Smooth muscle cell (in vitro differentiated cells): ENCODE measurements around the gene PRPH2. TPM values are rescaled to one million over a fixed set of nuclear protein-coding genes. Genes with fewer than 3 reads are reported as not detected.
"Not testable (repeated sequence)": the region's sequence is repeated elsewhere in the genome, so short reads cannot be mapped to it uniquely, and the experiment has no call there.

ENCODE experiments used
- DNase-seq: peaks from one replicate; lab custom pipeline; 2025; ENCODE audit not compliant: unreplicated experiment; lab: John Stamatoyannopoulos, UW
- H2AFZ ChIP-seq: fragments of 200-600 bp; sonication (generic); 2 replicates; pipeline ENCODE4 v1.6.0; 2016; ENCODE audit warnings: antibody characterized with exemption, low read depth, mild to moderate bottlenecking
- H3F3A ChIP-seq: fragments of 200-600 bp; sonication (generic); 2 replicates; pipeline ENCODE4 v1.6.0; 2017; ENCODE audit warnings: antibody characterized with exemption, low read depth
- H3K27ac ChIP-seq: fragments of 200-600 bp; sonication (generic); 2 replicates; pipeline ENCODE4 v1.5.1; 2016; ENCODE audit warnings: low read depth, mild to moderate bottlenecking
- H3K27me3 ChIP-seq: fragments of 200-600 bp; sonication (generic); 2 replicates; pipeline ENCODE4 v1.6.1; 2016; ENCODE audit warnings: low read depth, mild to moderate bottlenecking
- H3K36me3 ChIP-seq: fragments of 200-600 bp; sonication (generic); 2 replicates; pipeline ENCODE4 v1.5.1; 2016; ENCODE audit warnings: low read depth
- H3K4me1 ChIP-seq: fragments of 200-600 bp; sonication (generic); 2 replicates; pipeline ENCODE4 v1.5.1; 2016; ENCODE audit warnings: low read depth
- H3K4me2 ChIP-seq: fragments of 200-600 bp; sonication (generic); 2 replicates; pipeline ENCODE4 v1.6.0; 2016; ENCODE audit warnings: mild to moderate bottlenecking
- H3K4me3 ChIP-seq: fragments of 200-600 bp; sonication (generic); 2 replicates; pipeline ENCODE4 v1.5.1; 2016; ENCODE audit warnings: mild to moderate bottlenecking
- H3K79me2 ChIP-seq: fragments of 200-600 bp; sonication (generic); 2 replicates; pipeline ENCODE4 v1.6.0; 2016; ENCODE audit warnings: low read depth, mild to moderate bottlenecking
- H3K9ac ChIP-seq: fragments of 200-600 bp; sonication (generic); 2 replicates; pipeline ENCODE4 v1.6.0; 2016; ENCODE audit warnings: low read depth
- H3K9me3 ChIP-seq: fragments of 200-600 bp; sonication (generic); replicated peaks from 2 replicates; pipeline ENCODE4 v1.5.1; 2016; ENCODE audit warnings: low read depth
- H4K20me1 ChIP-seq: fragments of 200-600 bp; sonication (generic); 2 replicates; pipeline ENCODE4 v1.6.0; 2016; ENCODE audit warnings: low read depth
- WGBS: methylation state at CpG from one replicate; pipeline ENCODE4 v1.1.7; 2016; ENCODE audit warnings: low lambda C conversion rate; 5-methylcytosine and 5-hydroxymethylcytosine counted together
- polyA plus RNA-seq: library from polyadenylated mRNA; unstranded; fragments of >200 nt; fragmentation: Nextera tagmentation; extraction: Ambion mirVana; gene quantifications from 2 replicates; pipeline ENCODE4 v1.2.1, GENCODE V29; 2016
- total RNA-seq: library from RNA; depleted of rRNA; stranded (reverse); fragments of >200 nt; gene quantifications from 2 replicates; pipeline ENCODE4 v1.2.3, GENCODE V29; 2014
- TF ChIP-seq, protein P1 (sequence below): fragments of 200-600 bp; sonication (generic); IDR thresholded peaks from 2 replicates; pipeline ENCODE4 v1.5.1; 2017; ENCODE audit warnings: borderline replicate concordance, mild to moderate bottlenecking, antibody characterized with exemption; ENCODE audit not compliant: insufficient read depth, poor library complexity, severe bottlenecking

The PRPH2 gene
- total and polyA plus RNA-seq, 2 experiments from 2014 or later: not detected

DNA sequence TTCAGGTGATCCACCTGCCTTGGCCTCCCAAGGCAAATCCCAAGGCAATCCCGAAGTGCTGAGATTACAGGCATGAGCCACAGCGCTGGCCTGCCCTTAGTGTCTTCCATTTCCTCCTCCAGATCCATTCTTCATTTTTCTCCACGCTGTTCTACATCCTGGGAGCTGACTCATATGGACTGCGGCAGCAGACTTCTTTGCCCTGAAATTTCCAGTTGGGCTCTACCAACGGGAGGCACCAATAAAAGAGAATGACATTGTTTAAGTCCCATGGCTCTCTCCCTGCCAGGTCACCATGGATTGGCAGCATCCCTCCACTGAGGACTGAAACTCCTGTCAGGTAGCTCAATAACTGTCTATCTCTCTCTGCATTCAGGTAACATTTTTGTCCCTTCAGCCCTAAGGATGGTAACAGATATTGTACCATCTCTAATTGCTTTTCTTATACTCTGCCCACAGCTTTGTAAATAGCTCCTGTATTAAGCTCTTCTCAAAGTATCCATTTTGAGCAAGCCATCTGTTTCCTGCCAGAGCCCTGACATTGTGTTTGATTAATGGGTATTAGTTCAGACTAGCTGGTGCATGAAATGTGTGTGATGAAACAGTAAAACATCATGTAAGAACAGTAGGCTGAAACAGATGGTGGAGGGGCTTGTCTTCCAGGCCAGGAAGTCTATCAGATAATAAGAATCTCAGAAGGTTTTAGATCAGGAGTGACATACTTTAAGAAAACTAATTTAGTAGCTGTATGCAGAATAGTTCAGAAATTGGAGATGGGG, 19.9 kb upstream of the PRPH2 start:
- Histone ChIP-seq H4K20me1 (peaks cover 16% of the 10 kb centered on the region), H3K27me3 (no peaks in the 10 kb centered on the region), H3K79me2 (peaks cover 16% of the 10 kb centered on the region), H3K9me3 (no peaks in the 10 kb centered on the region), H3F3A (peaks cover 11% of the 10 kb centered on the region), H3K36me3 (no peaks in the 10 kb centered on the region), H3K4me1 (peaks cover 7% of the 10 kb centered on the region), H3K4me3 (no peak overlapping the region), H3K9ac (no peak overlapping the region), H3K27ac (no peak overlapping the region), H3K4me2 (no peak overlapping the region), H2AFZ (no peak overlapping the region)
- 51% methylated on average over 5 of the region's 5 CpGs for WGBS
- DNase-seq: no peak
- TF ChIP-seq, protein P1, sequence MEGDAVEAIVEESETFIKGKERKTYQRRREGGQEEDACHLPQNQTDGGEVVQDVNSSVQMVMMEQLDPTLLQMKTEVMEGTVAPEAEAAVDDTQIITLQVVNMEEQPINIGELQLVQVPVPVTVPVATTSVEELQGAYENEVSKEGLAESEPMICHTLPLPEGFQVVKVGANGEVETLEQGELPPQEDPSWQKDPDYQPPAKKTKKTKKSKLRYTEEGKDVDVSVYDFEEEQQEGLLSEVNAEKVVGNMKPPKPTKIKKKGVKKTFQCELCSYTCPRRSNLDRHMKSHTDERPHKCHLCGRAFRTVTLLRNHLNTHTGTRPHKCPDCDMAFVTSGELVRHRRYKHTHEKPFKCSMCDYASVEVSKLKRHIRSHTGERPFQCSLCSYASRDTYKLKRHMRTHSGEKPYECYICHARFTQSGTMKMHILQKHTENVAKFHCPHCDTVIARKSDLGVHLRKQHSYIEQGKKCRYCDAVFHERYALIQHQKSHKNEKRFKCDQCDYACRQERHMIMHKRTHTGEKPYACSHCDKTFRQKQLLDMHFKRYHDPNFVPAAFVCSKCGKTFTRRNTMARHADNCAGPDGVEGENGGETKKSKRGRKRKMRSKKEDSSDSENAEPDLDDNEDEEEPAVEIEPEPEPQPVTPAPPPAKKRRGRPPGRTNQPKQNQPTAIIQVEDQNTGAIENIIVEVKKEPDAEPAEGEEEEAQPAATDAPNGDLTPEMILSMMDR: no peak

DNA sequence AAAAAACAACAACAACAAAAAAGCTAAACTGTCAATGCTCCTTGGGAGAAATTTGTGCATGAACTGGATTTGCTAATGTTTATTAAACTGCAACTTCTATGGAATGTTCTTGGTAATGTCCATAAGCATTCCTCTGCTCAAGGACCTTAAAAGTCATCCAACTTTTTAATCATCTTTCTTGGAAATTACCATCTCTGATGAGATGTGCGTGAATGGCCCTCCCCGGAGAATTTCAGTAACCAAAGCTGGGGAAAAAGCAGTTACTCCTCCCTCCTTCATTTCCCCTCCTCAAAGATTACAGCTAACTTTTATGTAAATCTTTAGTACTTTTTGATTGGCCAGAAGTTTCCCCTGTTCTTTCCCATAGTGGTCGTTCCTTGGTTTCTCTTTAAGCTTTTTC, 18.3 kb upstream of the PRPH2 start:
- Histone ChIP-seq H2AFZ (no peak overlapping the region), H4K20me1 (peaks cover 16% of the 10 kb centered on the region), H3K9me3 (no peaks in the 10 kb centered on the region), H3K27me3 (no peaks in the 10 kb centered on the region), H3K4me3 (no peak overlapping the region), H3K36me3 (no peaks in the 10 kb centered on the region), H3F3A (peaks cover 6% of the 10 kb centered on the region), H3K4me1 (peaks cover 7% of the 10 kb centered on the region), H3K27ac (no peak overlapping the region), H3K4me2 (no peak overlapping the region), H3K9ac (no peak overlapping the region), H3K79me2 (peaks cover 16% of the 10 kb centered on the region)
- no peak for DNase-seq
- WGBS: 87% methylated on average over 3 of the region's 3 CpGs
- TF ChIP-seq, protein P1: no peak

DNA sequence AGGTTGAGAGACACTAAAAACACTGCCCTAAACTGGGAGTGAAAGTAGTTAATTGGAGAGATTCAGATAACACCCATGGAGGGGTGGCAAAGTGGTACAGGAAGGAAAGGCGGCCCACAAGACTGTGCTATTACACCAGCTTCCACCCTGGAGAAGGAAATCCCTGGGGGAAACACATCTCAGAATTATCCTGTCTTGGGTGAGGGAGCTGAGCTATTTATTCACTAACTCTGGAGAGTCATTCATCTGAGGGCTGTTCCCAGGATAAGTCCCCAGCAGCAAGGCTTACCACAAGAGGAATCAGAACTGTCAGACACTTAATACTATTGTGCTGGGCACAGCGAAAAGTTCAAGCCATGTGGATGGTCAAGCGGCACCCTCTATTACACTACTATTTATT, 13.6 kb upstream of the PRPH2 start:
- H3K27ac ChIP-seq: no peak overlapping the region
- WGBS: 66% methylated on average over 3 of the region's 3 CpGs
- H3K4me1 ChIP-seq: no peaks in the 10 kb centered on the region
- no peak overlapping the region for H2AFZ ChIP-seq
- H3K36me3 ChIP-seq: no peaks in the 10 kb centered on the region
- no peak for DNase-seq
- no peaks in the 10 kb centered on the region for H4K20me1 ChIP-seq
- no peaks in the 10 kb centered on the region for H3K79me2 ChIP-seq
- no peaks in the 10 kb centered on the region for H3K27me3 ChIP-seq
- TF ChIP-seq, protein P1: no peak
- H3F3A ChIP-seq: no peaks in the 10 kb centered on the region
- no peak overlapping the region for H3K9ac ChIP-seq
- H3K9me3 ChIP-seq: no peaks in the 10 kb centered on the region
- no peak overlapping the region for H3K4me3 ChIP-seq
- no peak overlapping the region for H3K4me2 ChIP-seq

DNA sequence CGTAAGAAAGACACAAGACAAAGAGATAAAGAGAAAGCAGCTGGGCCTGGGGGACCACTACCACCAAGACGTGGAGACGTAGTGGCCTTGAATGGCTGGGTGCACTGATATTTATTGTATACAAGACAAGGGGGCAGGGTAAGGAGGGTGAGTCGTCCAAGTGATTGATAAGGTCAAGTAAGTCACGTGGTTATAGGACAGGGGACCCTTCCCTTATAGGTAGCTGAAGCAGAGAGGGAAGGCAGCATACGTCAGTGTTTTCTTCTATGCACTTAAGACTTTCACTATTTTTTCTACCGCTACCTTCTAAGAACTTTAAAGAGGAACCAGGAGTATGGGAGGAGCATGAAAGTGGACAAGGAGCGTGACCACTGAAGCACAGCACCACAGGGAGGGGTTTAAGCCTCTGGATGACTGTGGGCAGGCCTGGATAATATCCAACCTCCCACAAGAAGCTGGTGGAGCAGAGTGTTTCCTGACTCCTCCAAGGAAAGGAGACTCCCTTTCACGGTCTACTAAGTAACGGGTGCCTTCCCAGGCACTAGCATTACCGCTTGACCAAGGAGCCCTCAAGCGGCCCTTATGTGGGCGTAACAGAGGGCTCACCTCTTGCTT, 11.6 kb upstream of the PRPH2 start:
- not testable (repeated sequence) for H3K79me2 ChIP-seq, H3K4me3 ChIP-seq, H3K9me3 ChIP-seq, DNase-seq, H3K27ac ChIP-seq, H3K27me3 ChIP-seq, H3K36me3 ChIP-seq, H2AFZ ChIP-seq, H3K4me1 ChIP-seq, H3K9ac ChIP-seq, H3F3A ChIP-seq, H4K20me1 ChIP-seq
- WGBS: 63% methylated on average over 13 of the region's 13 CpGs
- peak overlapping the region; percentile 63 for H3K4me2 ChIP-seq
